ENCODE data around the gene C10orf62. TPM values are rescaled to one million over a fixed set of nuclear protein-coding genes. Genes with fewer than 3 reads are reported as not detected.

The C10orf62 gene
- polyA plus RNA-seq, 1 donor (not counting 4 experiments of a cell fraction or from before 2014, with no cell fraction given): not detected

DNA sequence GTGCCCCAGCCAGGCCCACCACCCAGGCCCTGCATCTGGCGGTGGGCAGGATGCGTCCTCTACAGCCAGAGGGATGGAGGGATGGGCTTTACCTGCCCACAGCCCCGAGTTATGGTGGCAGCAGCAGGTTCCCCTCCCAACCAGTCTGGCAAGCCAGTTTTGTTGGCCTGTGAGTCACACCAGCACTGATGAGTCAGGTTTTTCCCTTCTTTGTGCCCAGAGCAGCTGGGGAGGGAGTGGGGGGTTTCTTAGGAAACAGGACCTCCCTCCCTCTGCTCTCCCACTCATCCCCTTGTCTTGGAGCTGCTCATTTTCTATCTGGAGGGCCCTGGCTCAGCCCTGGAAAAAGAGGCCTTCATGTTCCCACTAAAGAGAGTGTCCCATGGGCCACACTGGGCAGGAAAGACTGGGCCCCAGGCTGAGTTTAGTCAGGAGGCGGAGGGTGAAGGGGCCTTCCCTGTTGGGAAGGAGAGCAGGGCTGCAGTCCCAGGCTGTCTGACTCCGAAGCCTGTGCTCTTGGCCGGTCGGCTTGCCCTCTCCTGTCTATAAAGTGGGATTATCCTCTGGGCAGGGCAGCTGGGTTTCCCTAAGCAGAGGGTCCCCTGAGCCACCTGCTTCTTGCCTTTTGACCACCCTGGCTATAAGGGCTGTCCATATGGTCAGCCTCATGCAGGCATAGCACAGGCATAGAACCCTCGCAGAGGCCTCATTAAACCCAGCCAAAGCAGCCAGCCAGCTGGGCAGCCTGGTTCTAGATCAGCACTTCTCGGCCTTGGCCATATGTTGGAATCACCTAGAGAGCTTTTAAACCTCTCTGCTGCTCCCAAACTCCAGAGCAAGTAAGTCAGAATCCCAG is 47.1 kb upstream of the C10orf62 start:
- no peaks in the 10 kb centered on the region for H3K9me1 ChIP-seq (ENCODE audit: control insufficient read depth, extremely low read depth, insufficient read depth, low read length)
- no peaks in the 10 kb centered on the region for H3K9me3 ChIP-seq (ENCODE audit: control insufficient read depth, low read depth, low read length)
- DNase-seq (ENCODE audit: low read depth, low spot score) (peak; percentile 81), FAIRE-seq (peak; percentile 96)
- H3K27ac ChIP-seq (ENCODE audit: control insufficient read depth, insufficient read depth, low read length): peak overlapping the region; percentile 98
- dilution Hi-C loops (cut with MboI; ENCODE audit: extremely low pct_ligation_motif_present, low sequenced_read_pairs): no loop called here
- peak overlapping the region; percentile 80 for H3K9ac ChIP-seq (ENCODE audit: control insufficient read depth, extremely low read depth, insufficient read depth, low read length)
- TF ChIP-seq EZH2 (IDR thresholded peaks at IDR 0.05; ENCODE audit: low read length): no peak
- TF ChIP-seq, protein P1, sequence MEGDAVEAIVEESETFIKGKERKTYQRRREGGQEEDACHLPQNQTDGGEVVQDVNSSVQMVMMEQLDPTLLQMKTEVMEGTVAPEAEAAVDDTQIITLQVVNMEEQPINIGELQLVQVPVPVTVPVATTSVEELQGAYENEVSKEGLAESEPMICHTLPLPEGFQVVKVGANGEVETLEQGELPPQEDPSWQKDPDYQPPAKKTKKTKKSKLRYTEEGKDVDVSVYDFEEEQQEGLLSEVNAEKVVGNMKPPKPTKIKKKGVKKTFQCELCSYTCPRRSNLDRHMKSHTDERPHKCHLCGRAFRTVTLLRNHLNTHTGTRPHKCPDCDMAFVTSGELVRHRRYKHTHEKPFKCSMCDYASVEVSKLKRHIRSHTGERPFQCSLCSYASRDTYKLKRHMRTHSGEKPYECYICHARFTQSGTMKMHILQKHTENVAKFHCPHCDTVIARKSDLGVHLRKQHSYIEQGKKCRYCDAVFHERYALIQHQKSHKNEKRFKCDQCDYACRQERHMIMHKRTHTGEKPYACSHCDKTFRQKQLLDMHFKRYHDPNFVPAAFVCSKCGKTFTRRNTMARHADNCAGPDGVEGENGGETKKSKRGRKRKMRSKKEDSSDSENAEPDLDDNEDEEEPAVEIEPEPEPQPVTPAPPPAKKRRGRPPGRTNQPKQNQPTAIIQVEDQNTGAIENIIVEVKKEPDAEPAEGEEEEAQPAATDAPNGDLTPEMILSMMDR (optimal IDR thresholded peaks at IDR 0.05 in 1 of 3, IDR thresholded peaks at IDR 0.05 in 1 of 3, conservative IDR thresholded peaks at IDR 0.05 in 1 of 3; ENCODE audit: extremely low read depth in 1 of 3, insufficient read depth in 2 of 3, low read length in 3 of 3): no peak
- peak overlapping the region; percentile 63 for H2AFZ ChIP-seq (ENCODE audit: control insufficient read depth, low read length)
- H3K4me1 ChIP-seq (ENCODE audit: control insufficient read depth, extremely low read depth, insufficient read depth, low read length): peaks cover 48% of the 10 kb centered on the region
- H3K27me3 ChIP-seq (ENCODE audit: control insufficient read depth, extremely low read depth, insufficient read depth, low read length): no peaks in the 10 kb centered on the region
- peak overlapping the region in 2 of 3 experiments; percentile 7 to 35 for H3K4me3 ChIP-seq (ENCODE audit: control insufficient read depth in 2 of 3, extremely low read depth in 1 of 3, insufficient read depth in 2 of 3, low read depth in 1 of 3, low read length in 3 of 3)
- H3K4me2 ChIP-seq (ENCODE audit: control insufficient read depth, extremely low read depth, insufficient read depth, low read depth, low read length): peak overlapping the region; percentile 47
- peaks cover 17% of the 10 kb centered on the region for H3K79me2 ChIP-seq (ENCODE audit: control insufficient read depth, insufficient read depth, low read length)
- no peaks in the 10 kb centered on the region for H4K20me1 ChIP-seq (ENCODE audit: control insufficient read depth, extremely low read depth, insufficient read depth, low read length)
- H3K36me3 ChIP-seq (ENCODE audit: control insufficient read depth in 2 of 2, extremely low read depth in 1 of 2, insufficient read depth in 2 of 2, low read length in 2 of 2): no peaks in the 10 kb centered on the region

DNA sequence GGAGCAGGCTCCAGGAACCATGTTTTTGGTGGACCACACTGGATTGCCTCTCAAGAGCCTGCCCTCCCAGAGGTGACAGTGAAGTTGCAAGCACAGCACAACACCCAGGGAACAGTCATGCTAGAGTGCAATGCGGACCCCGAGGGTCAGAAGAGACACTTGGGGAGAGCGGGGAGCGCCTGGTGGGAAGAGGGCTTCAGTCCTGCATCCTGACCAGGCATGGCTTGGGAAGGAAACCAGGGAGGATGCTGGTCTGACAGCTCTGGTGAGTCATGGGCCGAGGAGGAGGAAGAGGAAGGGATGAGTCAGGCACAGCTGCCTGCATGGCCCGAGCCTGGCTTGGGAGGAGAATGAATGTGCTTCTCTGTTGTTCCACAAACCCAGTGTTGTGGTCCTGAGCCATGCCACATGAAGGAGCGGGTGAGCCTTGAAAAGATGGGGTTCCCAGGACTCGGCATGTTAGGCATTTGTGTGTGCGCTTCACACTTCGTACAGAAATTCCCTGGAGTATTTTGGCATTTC is 46.4 kb upstream of the C10orf62 start:
- no peaks in the 10 kb centered on the region for H3K36me3 ChIP-seq (ENCODE audit: control insufficient read depth in 2 of 2, extremely low read depth in 1 of 2, insufficient read depth in 2 of 2, low read length in 2 of 2)
- H3K27me3 ChIP-seq (ENCODE audit: control insufficient read depth, extremely low read depth, insufficient read depth, low read length): no peaks in the 10 kb centered on the region
- peak overlapping the region; percentile 98 for H3K27ac ChIP-seq (ENCODE audit: control insufficient read depth, insufficient read depth, low read length)
- H3K4me3 ChIP-seq (ENCODE audit: control insufficient read depth in 2 of 3, extremely low read depth in 1 of 3, insufficient read depth in 2 of 3, low read depth in 1 of 3, low read length in 3 of 3): peak overlapping the region in 1 of 3 experiments; percentile 35
- peak overlapping the region; percentile 80 for H3K9ac ChIP-seq (ENCODE audit: control insufficient read depth, extremely low read depth, insufficient read depth, low read length)
- peaks cover 48% of the 10 kb centered on the region for H3K4me1 ChIP-seq (ENCODE audit: control insufficient read depth, extremely low read depth, insufficient read depth, low read length)
- FAIRE-seq (peak; percentile 100), DNase-seq (ENCODE audit: low read depth, low spot score) (peak; percentile 92)
- no peaks in the 10 kb centered on the region for H4K20me1 ChIP-seq (ENCODE audit: control insufficient read depth, extremely low read depth, insufficient read depth, low read length)
- no peak overlapping the region for H2AFZ ChIP-seq (ENCODE audit: control insufficient read depth, low read length)
- no peaks in the 10 kb centered on the region for H3K9me3 ChIP-seq (ENCODE audit: control insufficient read depth, low read depth, low read length)
- dilution Hi-C loops (cut with MboI; ENCODE audit: extremely low pct_ligation_motif_present, low sequenced_read_pairs): no loop called here
- H3K79me2 ChIP-seq (ENCODE audit: control insufficient read depth, insufficient read depth, low read length): peaks cover 15% of the 10 kb centered on the region
- no peaks in the 10 kb centered on the region for H3K9me1 ChIP-seq (ENCODE audit: control insufficient read depth, extremely low read depth, insufficient read depth, low read length)
- H3K4me2 ChIP-seq (ENCODE audit: control insufficient read depth, extremely low read depth, insufficient read depth, low read depth, low read length): peak overlapping the region; percentile 47
- TF ChIP-seq, protein P1 (optimal IDR thresholded peaks at IDR 0.05 in 1 of 3, IDR thresholded peaks at IDR 0.05 in 1 of 3, conservative IDR thresholded peaks at IDR 0.05 in 1 of 3; ENCODE audit: extremely low read depth in 1 of 3, insufficient read depth in 2 of 3, low read length in 3 of 3): peak in 1 of 3 experiments; percentile 8
- TF ChIP-seq EZH2 (IDR thresholded peaks at IDR 0.05; ENCODE audit: low read length): no peak

Measured in keratinocyte (primary cell).